Spleen (tissue), 7 donors: ENCODE data around the gene CTNS.

Experiments used
- CTCF ChIP-seq, 11 experiments: fragments of 200-600 bp in 7 of 11; fragments of 450-650 bp in 4 of 11; sonication (generic) in 4 of 11; IDR thresholded peaks in 8 of 11; conservative IDR thresholded peaks in 3 of 11; 1 replicate in 7 of 11; 2 replicates in 4 of 11; pipeline versions ENCODE4 v1.4.0 to v1.8.0; 2016 to 2021; ENCODE audit warnings: antibody characterized with exemption in 11 of 11, inconsistent platforms in 4 of 11, mild to moderate bottlenecking in 1 of 11
- POLR2A ChIP-seq, 3 donors: fragments of 450-650 bp; IDR thresholded peaks; one replicate each; pipeline ENCODE4 v1.5.1; 2017; ENCODE audit warnings: antibody characterized with exemption in 3 of 3, mild to moderate bottlenecking in 1 of 3
- donor health status: DM: no; HTN: no; CAD: no; lungs with moderate emphysema.
- donor health status: DM: no; HTN: no; CAD: no.
- donor health status: DM: no; HTN: no; CAD: no.

GRCh38 chr17:3590768-3591167 is 45.8 kb upstream of the CTNS start:
- TF ChIP-seq CTCF (IDR thresholded peaks at IDR 0.05 in 8 of 11, conservative IDR thresholded peaks at IDR 0.05 in 3 of 11) (no peak), POLR2A (IDR thresholded peaks at IDR 0.05) (no peak)
